GM18867 (cell line): ENCODE results near the gene DPP6.
"Not testable (repeated sequence)": the region's sequence is repeated elsewhere in the genome, so short reads cannot be mapped to it uniquely, and the experiment has no call there.

Experiments used
- ATAC-seq: cut with Tn5 transposase; IDR thresholded peaks from one replicate; pipeline ENCODE4 v1.9.1; 2021; ENCODE audit warnings: mild to moderate bottlenecking, moderate library complexity; ENCODE audit not compliant: unreplicated experiment

Gene DPP6

DNA sequence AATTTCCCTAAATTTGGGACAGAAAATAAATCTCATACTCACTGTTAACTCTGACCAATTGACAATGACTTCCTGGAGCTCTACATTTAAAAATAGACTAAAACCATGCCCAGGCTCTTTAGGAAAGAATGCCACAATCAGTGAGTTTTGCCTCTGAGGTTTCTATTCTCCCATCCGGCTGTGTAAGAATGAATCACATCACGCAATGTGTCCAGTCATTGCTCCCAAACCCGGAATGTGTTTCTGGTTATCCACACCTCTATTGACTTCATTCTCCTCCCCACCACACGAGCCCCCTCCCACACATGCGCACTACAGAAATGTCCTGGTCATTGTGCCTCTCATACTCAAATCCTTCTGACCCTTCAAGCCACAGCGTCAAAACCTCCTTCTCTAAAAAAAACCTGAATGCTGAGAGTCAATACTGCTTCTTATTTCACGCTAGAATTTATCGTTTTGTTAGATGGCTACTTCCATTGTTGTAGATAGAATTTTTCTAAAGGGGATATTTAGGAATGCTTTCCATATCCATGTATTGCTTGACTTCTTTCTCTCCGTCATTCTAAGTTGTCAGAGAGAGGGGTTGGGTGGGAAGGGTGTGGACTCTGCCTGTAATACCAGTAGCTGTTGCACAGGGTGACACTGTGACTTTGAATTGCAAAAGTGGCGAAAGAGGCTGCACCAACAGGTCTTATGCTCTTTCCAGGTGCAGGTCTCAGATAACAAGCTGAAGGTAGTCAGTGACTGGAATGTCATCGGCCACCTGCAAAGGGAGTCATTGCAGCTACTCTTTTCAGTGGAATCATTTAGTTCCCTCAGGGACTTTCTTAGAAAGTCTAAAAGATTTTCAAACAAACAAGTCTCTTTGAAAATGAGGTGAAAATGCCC lies 594.2 kb downstream of the DPP6 start:
- no peak for ATAC-seq

DNA sequence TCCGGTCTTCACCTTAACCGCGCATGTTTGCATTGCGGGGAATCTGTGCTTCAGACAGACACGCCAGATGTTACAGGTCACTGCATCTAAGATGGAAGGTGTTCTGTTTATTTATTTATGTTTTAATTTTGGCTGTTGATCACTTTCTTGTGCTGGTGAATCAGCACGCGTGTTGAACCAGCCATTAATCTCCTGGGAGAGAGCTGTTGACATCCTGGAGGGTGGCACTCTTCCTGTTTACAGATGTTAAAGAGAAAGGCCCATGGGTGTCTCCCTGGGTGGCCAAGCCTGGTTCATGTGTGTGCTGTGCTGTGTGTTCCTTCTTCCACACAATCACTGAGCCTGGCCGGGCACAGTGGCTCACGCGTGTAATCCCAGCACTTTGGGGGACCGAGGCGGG lies 595.4 kb downstream of the DPP6 start:
- ATAC-seq, result no peak

DNA sequence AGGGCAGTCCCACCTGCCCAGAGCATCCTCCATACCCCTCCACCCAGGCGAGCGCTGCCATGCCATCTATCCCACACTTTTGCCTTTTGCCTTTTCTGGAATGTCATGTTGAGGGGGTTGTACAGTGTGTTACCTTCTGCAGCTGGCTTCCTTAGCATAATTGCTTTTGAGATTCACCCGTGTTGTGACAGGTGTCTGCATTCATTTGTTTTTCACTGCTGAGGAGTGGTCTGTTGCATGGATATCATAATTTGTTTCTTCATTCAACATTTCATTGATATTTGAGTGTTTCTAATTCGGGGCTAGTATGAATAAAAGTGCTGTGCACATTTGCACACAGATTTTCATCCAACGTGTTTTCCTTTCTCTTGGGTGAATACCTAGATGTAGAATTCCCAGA lies 596.8 kb downstream of the DPP6 start:
- no peak for ATAC-seq

DNA sequence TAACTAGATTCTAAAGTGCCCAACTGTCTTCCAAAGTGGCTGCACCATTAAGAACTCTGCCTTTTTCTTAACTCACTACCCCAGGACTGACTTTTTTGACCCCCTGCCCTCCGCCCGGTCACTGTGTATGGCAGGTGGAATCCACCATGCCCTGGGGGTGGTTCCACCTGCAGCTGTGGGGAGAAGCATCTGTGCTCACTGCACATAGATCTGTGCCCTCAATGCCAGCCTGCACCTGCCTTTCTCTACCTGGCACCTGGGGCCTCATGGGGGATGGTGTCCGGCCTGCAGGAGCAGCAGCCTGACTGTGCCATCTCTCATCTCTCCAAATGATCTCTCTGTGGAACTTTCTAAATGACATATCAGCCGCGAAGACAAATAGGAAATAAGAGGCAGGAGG lies 597.2 kb downstream of the DPP6 start:
- ATAC-seq, result no peak

DNA sequence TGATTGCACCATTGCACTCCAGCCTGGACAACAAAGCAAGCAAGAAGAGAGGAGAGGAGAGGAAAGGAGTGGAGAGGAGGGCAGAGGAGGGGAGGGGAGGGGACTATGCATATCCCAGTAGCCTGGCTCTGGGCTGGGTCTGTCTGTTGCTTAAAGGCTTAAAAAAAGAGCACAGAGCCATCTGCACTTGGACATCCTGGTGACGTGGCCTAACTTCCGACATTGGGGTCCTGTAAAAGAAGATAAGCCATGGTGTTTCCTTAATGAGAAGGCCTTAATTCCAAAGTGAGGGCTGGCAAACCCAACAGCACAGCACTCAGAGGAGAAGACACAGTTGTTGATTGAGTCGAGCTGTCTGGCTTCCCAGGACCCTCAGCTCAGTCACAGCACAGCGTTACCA lies 598.1 kb downstream of the DPP6 start:
- no peak for ATAC-seq

DNA sequence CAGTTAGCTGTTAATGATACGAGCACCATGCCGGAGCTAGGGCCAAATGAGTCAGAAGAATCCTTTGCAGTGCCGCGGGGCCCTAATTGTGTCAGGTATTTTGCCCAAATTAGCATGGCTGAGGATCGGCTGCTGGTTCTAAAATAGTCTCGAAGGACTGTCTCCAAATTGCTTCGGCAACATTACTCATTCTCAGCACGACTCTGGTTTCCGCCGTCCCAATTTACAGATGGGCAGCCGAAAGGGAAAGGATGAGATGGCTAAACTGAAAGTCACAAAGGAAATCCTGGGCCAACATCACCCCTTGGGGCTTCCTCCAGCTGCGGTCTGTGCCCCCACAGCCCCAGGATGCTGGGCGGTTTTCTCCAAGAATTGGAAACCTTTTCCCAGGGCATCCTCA lies 599.3 kb downstream of the DPP6 start:
- ATAC-seq, result no peak

DNA sequence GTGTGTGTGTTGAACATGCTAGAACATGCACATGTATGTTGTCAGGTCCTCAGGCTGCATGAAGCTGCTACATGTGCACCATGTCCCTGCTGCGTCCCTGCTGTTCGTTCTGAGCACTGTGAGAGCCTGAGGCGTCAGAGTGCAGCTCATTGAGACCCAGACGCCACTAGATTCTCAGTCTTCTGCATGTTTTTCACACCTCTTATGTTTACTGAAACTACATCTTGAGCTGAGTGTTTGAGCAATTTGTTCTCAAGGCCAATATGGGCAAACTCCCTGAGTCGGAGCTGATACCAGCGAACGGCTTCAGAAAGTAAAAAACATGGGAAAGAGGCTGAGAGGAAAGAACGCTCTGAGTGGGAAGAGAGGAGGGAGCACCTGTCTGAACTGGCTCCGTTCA lies 600.4 kb downstream of the DPP6 start:
- no peak for ATAC-seq

DNA sequence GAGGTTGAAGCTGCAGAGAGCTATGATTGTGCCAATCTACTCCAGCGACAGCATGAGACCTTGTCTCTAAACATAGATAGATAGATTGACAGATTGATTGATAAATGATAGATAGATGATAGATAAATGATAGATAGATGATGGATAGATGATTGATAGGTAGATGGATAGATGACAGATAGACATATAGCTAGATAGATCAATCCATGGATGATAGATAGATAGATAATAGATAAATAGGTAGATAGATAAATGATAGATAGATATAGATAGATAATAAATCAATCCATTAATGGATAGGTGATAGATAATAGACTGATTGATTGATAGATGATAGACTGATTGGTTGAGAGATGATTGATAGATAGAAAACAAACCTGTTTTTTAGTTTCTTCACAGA lies 601.1 kb downstream of the DPP6 start:
- ATAC-seq, result no peak

DNA sequence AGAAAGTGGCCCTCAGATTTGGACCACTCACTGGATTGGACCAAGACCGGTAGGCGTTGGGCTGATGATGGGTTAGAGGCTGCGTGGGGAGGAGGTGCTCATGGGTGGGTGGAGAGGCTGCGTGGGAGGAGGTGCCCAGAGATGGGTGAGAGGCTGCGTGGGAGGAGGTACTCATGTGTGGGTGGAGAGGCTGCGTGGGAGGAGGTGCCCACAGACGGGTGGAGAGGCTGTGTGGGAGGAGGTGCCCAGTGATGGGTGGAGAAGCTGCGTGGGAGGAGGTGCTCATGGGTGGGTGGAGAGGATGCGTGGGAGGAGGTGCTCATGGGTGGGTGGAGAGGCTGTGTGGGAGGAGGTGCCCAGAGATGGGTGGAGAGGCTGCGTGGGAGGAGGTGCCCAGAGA lies 604.4 kb downstream of the DPP6 start:
- no peak for ATAC-seq

DNA sequence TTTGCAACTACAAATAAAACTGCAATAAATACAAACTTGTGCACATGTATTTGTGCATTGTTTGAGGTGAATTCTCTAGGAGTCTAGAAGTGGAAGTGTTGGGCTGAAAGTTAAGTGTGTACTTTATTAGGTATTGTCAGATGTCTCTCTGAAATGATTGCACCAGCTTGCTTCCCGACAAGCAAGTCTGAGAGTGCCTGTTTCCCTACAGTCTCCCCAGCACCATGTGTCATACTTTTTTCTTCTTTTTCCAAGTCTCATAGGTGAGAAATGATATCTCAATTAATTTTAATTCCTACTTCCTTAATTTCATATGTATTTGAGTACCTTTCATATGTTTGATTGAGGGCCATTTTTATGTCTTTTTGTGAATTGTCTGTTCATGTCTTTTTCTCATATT lies 614.6 kb downstream of the DPP6 start:
- ATAC-seq, result no peak

DNA sequence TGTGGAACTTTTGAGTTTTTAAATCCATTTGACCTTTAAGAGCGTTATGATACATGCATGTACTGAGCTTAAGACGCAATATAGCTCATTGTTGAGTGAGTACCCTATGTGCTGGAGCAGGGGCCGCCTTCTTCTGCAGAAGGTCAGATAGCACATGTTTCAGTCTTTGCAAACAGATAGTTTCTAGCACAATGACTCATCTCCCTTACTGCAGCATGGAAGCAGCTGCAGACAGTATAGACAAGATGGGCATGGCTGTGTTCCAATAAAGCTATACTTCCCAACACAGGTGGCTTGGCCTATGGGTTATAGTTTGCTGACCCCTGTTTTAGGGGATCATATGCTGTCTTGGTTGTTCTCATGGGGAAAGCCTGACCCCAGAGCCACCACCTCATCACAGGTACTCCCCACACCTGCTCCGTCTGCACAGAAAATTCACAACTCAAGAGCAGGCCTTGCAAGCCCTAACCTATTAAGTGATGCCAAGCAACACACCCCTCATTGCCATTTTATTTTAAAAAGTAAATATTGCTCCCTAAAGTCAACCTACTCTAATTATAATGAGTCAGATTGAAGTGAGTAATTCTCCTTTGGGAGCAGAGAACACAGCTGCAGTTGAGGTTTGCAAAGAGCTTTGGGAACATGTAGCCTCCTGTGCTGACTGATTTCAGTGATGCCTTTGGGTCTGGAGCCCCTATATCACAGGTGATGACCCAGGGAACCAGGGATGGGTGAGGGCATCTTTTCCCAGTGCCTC lies 620.6 kb downstream of the DPP6 start:
- ATAC-seq, result no peak

DNA sequence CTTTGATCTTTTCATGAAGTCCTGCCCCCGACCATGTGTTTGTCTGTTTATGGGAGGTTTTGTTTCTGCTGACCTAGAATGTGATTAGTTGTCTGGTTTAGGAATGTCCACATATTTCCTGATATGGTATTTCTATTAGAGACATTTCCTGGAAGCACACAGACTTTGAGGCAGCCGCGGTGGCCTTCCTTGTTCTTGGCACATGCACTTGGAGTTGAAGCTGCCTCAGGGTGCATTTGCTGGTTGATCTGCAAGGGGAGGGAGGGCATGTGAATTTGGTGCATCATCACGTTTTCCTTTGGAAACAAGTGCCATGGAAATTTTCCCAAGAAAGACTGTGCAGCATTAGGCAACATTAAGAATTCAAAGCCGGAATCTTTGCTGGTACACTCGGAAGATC lies 622.0 kb downstream of the DPP6 start:
- no peak for ATAC-seq

DNA sequence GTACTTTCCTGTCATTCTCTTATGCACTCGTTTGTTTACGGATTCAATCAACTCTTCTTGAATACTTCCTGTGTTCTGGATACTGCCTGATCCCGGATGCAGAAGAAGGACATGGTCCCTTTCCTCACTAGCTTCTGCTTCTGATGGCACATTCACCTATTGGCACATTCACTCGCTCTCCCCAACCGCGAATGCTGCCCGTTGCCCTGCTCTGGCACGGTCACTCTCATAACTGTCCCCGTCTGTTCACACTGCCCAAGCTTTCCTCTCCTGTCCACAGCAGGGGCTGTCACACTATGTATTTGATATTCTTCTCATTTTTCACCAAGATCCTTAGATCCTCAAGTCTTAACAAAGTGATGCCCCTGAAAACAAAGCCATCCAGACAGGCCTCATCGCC lies 623.4 kb downstream of the DPP6 start:
- no peak for ATAC-seq

DNA sequence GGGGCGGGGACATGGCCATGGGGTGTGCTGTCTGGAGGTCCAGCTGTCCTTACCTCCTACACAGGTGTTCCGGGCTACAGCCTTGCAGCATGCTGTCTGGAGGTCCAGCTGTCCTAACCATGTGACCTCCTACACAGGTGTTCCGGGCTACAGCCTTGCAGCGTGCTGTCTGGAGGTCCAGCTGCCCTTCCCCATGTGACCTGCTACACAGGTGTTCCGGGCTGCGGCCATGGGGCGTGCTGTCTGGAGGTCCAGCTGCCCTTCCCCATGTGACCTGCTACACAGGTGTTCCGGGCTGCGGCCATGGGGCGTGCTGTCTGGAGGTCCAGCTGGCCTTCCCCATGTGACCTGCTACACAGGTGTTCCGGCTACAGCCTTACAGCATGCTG lies 623.8 kb downstream of the DPP6 start:
- not testable (repeated sequence) for ATAC-seq

DNA sequence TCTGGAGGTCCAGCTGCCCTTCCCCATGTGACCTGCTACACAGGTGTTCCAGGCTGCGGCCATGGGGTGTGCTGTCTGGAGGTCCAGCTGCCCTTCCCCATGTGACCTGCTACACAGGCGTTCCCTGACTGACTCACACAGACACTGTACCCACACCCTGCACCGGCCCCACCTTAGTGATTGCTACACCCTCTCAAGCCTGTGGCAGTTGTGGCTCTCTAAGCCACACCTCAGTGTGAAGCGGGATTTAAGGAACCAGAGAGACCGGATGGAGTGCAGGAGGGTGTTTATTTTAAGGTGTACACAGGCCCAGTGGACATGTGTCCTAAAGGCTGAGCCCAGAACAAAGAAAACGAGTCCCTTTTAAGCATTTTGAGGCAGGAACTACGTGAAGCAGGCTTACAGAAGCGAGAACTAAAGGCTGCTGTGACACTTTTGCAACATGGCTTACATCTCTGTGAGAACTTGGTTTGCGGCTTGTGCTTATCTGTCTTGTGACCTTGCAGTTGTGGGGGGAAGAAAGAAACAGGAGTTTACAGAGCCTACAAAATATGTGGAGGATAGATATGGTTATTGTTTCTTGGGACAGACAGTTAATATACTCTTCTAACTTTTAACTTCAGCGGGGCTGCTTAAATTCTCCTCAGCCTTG lies 624.4 kb downstream of the DPP6 start:
- no peak for ATAC-seq

DNA sequence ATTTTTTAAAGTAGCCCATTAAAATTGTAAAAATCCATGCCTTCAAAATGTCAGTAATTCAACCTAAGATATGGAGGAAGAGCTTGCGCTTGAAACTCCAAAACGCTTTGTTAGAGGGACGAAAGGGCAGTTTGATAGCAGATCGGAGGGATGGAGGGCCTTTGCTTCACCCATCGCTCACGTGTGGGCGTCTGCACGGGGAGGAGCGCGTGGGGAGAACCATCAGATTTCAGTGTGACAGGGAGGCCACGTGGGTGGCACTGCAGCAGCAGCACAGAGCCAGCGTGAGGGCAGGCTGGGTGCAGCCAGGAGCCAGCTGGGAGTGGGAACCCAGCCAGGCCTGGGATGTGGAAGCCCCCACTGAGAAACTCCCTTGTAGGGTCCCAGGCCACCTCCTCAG lies 625.3 kb downstream of the DPP6 start:
- no peak for ATAC-seq

DNA sequence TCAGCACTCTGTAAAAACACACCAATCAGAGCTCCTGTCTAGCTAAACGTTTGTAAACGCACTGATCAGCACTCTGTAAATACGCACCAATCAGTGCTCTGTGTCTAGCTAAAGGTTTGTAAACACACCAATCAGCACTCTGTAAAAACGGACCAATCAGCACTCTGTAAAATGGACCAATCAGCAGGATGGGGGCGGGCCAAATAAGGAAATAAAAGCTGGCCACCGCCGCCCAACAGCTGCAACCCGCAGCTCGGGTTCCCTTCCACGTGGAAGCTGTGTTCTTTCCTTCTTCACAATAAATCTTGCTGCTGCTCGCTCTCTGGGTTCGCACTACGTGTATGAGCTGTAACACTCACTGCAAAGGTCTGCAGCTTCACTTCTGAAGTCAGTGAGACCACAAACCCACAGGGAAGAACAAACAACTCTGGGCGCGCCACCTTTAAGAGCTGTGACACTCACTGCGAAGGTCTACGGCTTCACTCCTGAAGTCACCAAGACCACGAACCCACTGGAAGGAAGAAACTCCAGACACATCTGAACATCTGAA lies 625.9 kb downstream of the DPP6 start:
- not testable (repeated sequence) for ATAC-seq

DNA sequence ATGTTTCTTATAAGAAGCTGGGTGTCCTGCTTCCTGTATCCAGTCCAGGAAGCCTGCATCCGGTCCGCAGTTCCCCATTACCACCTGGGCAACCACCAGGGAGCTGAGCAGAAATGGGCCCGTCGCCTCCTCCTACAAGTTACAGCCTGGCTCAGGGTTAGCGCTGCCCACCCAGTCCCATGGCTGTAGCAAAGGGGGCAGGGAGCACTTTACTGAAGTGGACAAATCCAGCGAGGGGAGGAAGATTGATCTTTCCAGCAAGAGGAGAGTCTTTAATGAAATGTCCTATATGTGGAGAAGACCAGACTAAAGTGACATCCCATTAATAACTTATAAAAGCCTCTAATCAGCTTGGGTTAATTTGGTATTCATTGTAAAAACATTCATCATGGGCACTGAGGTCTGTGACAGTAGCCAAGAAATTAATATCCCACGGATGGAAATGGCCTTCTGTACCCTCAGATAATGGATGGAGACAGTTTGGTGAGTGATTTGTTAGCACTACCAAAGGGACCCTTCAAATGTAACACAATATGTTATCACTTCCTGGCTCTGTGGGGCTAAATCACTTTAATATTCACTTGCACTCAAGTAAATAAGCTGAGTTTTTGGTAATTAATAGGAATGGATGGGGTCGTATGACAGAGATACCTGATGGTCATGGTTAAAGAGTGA lies 627.3 kb downstream of the DPP6 start:
- ATAC-seq, result no peak

DNA sequence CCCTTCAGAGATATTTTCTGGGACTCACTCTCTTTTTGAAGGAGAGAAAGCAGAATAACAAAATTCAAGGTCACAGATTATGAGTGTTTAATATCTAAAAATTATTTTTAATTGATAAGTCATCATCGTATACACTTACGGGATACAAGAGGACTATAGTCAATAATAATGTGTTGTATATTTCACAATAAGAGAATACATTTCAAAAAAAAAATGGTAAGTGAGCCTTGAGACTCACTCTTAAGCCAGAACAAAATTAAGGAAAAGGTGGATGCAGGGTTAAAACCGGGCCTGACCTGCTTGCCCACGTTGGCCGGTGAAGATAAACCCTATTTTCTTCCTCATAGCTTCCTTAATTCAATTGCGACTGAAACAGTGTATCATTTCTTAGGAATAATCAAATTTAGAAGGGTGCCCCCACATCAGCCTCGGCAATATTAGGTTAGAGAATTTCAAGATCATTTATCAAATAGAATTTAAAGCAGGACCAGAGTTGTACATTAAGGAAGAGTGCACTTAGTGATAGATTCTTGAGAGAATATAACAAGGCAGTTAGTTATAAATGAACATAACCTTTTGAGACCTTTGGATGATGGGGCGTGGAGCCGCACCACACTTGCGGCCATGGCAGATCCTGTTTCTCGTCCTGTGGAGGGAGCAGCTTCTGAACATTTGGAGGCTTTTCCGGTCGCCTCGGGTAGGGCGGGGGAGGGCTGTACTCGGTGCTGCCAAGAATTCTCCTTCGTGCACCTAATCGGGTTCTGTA lies 628.9 kb downstream of the DPP6 start:
- no peak for ATAC-seq

DNA sequence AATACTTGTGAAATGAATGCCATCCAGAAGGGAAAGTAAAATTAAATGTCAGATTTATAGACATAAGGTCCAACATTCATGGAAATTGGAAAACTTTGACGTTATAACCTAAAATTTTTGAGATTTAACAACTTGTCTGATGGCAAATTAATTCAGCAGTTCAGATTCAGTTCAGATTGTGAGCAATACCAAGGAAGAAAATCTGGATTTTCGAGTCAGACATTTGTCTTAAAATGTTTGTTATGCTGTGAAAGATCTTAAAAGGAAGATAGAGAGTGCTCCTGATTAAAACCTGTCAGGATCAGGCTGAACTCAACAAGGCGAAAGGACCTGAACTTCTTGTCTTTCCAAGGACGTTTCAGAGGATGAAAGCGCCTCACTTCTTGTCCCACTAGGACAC lies 629.8 kb downstream of the DPP6 start:
- no peak for ATAC-seq
